PC-3 (cell line): ENCODE measurements around the gene USP4.

Source experiments
- CTCF ChIP-seq: fragments of 300-600 bp; sonication (generic); conservative IDR thresholded peaks from 2 replicates; pipeline ENCODE4 v1.5.1; 2017; ENCODE audit warnings: antibody characterized with exemption, low read depth, mild to moderate bottlenecking, low read length
- EZH2 ChIP-seq: fragments of 300-600 bp; sonication (generic); IDR thresholded peaks from one replicate; pipeline ENCODE4 v1.6.1; 2017; ENCODE audit warnings: antibody characterized with exemption, mild to moderate bottlenecking, low read length; ENCODE audit not compliant: unreplicated experiment
- EZH2phosphoT487 ChIP-seq: fragments of 300-600 bp; sonication (generic); IDR thresholded peaks from 2 replicates; pipeline ENCODE4 v1.6.1; 2018; ENCODE audit warnings: mild to moderate bottlenecking, antibody characterized with exemption, low read length, borderline replicate concordance

- TF ChIP-seq CTCF (no peak), EZH2 (no peak), EZH2phosphoT487 (no peak)
Observed at GRCh38 chr3:49296781-49297411, 43.0 kb downstream of the USP4 start.
